GM20000 (cell line): ENCODE measurements around the gene COMMD10.
"Not testable (repeated sequence)": the region's sequence is repeated elsewhere in the genome, so short reads cannot be mapped to it uniquely, and the experiment has no call there.

Experiments
- DNase-seq: peaks from one replicate; pipeline ENCODE4 v3.0.0; 2012; ENCODE audit warnings: low spot score
- TF ChIP-seq, protein P1 (sequence below): IDR thresholded peaks from 2 replicates; pipeline ENCODE4 v1.5.1; 2012; ENCODE audit warnings: mild to moderate bottlenecking, control low read depth; ENCODE audit errors: extremely low read depth, missing control alignments

Gene COMMD10

GRCh38 chr5:116091416-116091815 is 6.6 kb downstream of the COMMD10 start:
- no peak for DNase-seq
- TF ChIP-seq, protein P1, sequence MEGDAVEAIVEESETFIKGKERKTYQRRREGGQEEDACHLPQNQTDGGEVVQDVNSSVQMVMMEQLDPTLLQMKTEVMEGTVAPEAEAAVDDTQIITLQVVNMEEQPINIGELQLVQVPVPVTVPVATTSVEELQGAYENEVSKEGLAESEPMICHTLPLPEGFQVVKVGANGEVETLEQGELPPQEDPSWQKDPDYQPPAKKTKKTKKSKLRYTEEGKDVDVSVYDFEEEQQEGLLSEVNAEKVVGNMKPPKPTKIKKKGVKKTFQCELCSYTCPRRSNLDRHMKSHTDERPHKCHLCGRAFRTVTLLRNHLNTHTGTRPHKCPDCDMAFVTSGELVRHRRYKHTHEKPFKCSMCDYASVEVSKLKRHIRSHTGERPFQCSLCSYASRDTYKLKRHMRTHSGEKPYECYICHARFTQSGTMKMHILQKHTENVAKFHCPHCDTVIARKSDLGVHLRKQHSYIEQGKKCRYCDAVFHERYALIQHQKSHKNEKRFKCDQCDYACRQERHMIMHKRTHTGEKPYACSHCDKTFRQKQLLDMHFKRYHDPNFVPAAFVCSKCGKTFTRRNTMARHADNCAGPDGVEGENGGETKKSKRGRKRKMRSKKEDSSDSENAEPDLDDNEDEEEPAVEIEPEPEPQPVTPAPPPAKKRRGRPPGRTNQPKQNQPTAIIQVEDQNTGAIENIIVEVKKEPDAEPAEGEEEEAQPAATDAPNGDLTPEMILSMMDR, result no peak

DNA sequence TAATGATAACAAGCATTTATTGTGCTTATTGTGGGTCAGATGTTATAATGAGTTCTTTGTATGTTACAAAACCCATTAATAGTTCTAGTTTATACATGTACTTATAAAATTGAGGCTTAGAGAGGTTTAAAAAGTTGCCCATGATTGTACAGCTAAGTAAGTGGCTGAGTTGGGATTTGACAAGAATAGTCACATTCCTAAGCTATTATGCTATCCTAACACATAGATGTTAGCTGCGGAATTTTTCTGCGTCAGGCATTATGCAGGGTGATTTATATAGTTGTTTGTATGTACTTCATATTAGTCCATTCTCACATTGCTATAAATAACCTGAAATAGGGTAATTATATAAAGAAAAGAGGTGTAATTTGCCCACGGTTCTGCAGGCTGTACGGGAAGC is 12.5 kb downstream of the COMMD10 start:
- TF ChIP-seq, protein P1, result no peak
- no peak for DNase-seq

DNA sequence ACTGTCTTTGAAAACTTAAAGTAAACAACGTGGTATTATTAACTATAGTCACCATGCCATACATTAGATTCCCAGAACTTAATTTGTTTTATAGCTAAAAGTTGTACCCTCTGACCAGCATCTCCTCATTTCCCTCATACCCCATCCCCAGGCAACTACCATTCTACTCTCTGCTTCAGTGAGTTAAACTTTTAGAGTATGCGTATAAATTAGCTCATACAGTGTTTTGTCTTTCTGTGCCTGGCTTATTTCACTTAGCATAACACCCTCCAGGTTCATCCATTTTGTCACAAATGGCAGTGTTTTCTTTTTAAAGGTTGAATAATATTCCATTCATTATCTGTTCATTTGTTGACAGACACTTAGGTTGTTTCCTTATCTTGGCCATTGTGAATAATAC is 14.2 kb downstream of the COMMD10 start:
- TF ChIP-seq, protein P1, result no peak
- no peak for DNase-seq

- not testable (repeated sequence) for DNase-seq
Measured at GRCh38 chr5:116104941-116105340, 20.1 kb downstream of the COMMD10 start.

DNA sequence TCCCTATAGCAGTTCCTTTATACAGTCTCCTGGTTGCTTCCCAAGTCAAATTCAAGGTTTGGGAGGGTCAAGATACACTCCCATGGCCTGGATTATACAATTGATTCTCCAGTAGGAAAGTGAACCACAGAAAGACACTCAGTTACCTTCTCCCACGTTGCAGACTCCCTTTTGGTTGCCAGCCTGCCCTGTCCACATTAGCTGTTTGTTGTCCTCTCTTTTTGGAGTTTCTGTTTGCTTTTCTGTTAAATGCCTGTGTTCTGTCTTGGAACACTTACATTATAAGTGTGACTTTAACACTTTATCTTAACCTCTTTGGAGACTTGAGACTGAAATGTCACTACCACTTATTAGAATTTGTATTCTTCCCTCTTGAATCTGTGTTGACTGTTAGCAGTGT is 30.3 kb downstream of the COMMD10 start:
- DNase-seq, result no peak
- TF ChIP-seq, protein P1, result no peak

DNA sequence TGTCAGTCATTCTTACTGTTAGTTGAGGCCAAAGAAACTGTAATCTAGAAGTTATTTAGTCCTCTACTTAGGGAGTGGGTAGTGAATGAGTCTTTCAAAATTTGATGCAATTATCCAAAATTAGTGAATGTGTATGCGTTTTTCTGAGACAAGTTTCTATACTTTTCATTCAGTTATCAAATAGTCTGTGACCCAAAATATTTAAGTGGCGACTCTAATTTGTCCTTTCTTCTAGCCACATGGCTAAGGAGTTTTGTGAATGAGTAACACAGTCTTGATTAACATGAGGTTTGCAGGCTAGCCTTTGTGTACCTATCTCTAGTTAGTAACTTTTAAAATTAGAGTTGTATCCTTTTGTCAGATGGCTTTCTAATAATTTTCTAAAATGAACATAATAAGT is 45.6 kb downstream of the COMMD10 start:
- TF ChIP-seq, protein P1, result no peak
- DNase-seq, result no peak

GRCh38 chr5:116130976-116131375 is 46.2 kb downstream of the COMMD10 start:
- TF ChIP-seq, protein P1, result no peak
- DNase-seq, result no peak

GRCh38 chr5:116133281-116133680 is 48.5 kb downstream of the COMMD10 start:
- no peak for DNase-seq
- TF ChIP-seq, protein P1, result no peak
